ENCODE data around the gene SLC5A5.
A peak's percentile ranks its signal among the peaks of the same experiment; 100 is the strongest.

SLC5A5 gene

GRCh38 chr19:17871878-17872250 is at the start of gene SLC5A5:
SLC5A5 (plus strand) TSS chr19:17871945; CDS start chr19:17872320, 375 bp downstream.
- no peak for DNase-seq

GRCh38 chr19:17824339-17824738 is 47.4 kb upstream of the SLC5A5 start:
- DNase-seq, result no peak

DNA sequence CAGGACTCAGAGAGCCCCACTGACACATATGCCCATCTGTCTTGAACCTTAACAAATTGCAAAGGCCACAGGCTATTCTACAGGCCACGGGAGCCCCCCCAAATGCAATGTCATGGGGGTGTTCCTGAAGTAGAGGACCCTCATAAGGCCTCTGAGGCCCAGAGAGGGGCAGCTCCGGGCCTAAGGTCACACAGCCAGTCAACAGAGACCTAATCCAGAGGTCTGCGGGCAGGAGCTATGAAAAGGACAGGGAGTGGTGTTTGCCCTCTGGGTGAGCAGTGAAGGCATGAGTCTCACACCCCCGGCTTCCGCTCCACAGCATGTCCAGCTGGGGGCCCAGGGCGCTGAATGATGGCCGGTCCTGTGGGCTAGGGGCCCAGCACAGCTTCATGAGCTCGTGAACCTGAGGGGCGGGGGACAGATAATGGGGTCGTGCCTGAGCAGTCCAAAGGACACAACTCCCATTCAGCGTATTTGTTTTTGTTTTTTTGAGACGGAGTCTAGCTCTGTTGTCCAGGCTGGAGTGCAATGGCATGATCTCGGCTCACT is 45.2 kb upstream of the SLC5A5 start:
- no peak for DNase-seq

DNA sequence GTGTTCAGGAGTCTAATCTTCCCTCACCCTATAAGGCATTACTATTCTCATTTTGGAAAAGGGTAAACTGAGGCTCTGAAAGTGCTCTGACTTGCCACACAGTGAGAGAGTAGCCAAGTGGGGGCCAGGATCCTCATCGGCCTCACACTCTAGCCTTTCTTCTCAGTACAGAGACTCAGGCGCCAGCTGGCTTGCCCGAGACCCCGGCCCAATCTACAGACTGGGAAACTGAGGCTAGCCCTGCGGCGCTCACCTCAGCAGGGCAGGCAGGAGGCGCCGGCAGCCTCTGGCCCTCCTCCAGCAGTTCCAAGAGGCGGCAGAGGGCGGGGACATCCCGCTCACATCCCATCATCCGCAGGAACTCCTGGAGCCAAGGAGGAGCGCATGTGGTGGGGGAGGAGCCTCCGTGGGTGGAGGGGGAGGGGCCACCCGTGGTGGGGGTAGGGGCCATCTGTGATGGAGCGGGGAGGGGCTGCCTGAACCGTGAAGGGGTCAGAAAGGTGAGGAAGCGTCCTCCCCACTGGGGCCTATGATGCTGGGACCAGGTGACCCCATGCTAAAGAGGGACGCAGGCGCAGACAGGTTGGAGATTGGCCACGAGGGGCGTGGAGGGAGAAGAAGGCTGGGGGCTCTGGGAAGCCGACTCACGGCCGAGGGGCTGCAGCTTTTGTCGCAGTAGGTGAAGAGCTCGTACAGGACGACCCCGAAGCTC is 41.7 kb upstream of the SLC5A5 start:
- DNase-seq, result no peak

- DNase-seq, result peak; percentile 38
These were observed 41.0 kb upstream of the SLC5A5 start for GRCh38 chr19:17830567-17831418.

GRCh38 chr19:17831419-17831888 is 40.3 kb upstream of the SLC5A5 start:
- no peak for DNase-seq

DNA sequence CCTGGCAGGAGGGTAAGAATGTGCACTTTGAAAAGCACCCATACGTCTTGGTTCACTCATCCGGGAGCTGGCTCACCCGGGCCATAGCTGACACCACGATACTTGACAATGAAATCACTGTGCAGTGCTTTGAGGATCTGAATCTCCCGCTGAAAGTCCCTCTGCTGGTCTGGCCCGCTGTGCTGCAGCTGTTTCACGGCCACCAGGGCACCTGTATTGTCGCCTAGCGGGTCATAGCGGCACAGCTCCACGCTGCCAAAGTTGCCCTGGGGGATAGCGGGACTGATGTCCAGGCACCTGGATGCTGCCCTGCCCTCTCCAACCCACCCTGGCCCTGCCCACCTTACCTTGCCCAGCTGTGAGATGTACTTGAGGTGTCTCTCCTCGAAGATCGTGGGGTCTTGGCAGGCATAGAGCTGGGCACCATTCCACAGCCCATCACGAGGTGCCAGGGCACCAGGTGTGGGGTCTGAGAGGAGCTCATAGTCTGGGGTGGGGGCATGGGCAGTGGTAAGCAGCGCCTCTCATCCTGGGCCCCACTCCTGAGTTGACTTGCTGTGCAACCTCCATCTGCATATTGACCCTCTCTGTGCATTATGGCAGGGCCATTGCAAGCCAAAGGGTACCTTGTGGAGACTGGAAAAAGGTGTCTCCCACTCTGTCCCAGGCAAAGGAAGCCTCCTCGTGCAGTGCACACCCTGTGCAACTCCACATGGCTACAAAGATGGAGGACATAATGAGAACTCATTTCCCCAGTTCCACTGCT is 39.1 kb upstream of the SLC5A5 start:
- no peak for DNase-seq

DNA sequence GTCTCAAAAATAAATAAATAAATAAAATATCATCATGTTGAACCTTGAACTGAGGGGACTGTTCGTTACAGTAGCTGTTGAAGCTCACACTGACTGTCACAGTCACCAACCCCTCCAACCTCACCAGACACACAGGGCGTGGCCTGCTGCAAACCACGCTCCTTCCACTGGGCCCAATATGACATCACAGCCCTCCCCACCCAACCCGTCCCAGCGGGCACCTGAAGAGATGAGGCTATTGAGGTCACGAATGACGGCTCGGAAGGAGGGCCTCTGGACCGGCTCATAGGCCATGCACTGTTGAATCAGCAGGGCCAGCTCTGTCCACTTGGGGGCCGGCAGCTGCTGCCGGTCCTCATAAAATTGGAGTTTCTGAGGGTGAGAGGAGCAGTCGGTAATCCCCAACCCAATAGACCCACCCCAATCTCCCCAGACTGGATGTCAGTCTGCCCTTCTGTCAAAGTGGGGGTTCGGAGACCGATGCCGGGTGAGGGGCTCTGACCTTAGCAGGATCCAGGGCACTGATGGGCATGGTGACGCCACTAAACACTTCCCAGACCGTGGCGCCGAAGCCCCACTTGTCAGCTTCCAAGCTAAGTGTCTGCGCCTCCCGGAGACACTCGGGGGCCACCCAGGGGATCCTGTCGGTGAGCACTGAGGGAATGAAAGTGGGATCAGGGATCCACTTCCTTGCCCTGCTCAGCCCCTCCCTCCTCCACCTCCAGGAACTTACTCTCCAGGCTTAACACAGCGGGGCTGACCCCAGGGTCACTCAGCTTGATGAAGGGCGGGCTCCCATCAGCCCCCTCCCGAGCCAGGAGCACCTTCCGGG is 37.2 kb upstream of the SLC5A5 start:
- DNase-seq, result no peak

DNA sequence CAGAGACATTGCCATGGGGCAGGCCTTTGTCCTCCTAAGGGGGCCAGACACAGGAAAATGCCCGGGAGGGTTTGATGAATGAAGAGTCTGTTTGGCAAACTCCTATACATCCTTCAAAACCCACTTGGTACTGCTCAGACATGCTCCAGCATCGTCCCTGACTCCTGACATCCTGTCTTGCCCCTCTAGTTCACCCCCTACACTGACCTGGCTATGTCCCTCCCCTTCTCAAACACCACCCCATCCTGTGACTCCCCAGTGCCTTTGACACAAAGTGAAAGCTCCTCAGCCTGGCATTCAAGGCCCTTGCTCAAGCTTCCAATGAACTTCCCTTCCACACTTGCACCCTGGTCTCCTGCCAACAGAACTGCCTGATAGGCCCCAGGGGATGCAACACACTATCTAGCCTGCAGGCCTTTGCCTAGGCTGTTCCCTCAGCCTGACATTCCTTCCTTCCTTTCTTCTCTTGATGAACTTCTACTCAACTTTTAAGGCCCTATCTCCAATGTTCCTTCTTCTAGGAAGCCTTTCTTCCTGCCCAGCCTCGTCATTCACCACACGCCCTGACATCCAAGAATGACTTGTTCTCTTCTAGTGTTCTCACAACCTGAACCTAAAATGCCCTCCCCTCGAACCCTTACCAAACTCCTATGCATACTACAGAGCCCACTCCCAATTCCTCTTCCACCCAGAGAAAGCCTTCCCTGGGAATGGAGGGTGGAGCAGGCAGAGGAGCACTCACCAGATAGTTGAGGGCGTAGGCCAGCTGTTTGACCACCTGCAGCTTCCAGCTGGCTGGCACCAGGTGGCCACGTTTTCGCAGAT is 36.4 kb upstream of the SLC5A5 start:
- no peak for DNase-seq

DNA sequence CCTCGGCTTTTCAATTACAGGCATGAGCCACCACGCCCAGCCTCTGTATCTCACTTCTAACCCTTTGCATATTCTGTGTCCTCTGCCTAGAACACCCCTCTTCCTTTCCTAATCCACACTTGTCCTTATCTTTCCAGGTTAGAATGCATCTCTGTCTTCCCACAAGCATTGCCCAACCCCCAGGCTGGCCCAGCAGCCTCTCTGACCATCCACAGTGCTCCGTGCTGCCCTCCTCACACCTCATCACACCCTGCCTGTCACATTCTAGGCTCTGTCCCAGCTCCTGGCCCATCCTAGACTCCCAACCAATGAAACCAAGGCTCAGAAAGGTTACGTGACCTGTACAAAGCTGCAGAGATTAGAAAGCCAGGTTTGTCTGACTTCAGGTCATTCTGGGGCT is 35.2 kb upstream of the SLC5A5 start:
- DNase-seq, result no peak

DNA sequence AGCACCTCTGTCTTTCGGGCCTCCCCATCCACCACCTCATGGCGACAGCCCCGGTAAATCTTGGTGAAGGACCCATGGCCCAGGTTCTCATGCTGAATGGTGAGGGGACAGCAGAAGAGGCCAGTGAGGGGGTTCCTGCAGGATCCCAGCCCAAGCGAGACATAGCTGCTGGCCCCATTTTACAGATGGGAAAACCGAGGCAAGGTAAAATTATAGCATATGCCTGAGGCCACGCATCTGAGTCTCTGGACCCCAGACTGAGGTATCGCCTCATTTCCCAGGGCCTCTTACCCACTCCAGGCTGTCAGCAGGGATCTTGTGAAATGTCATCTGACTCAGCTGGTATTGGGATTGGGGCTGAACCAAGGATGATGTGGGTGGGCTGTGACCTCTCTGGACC is 33.8 kb upstream of the SLC5A5 start:
- DNase-seq, result no peak

DNA sequence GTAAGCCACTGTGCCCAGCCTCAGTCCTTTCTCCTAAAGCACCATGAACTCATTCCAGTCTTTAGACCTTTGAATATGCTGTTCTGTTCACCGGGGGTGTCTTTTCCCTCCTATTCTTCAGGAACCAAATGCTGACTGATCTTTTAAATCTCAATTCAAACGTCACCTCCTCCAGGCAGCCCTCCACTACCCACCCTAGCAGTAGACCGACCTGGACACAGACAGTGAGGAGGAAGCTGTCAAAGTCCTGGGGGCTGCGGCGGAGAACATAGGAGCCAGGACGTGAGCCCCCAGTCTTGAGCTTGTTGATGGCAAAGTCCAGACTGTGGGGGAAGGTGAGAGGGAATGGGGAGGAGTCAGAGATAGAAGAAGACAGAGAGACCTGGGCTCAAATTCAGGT is 31.7 kb upstream of the SLC5A5 start:
- DNase-seq, result no peak

- no peak for DNase-seq
These were observed 30.4 kb upstream of the SLC5A5 start for GRCh38 chr19:17841371-17841809.

- peak; percentile 44 for DNase-seq
These were observed 29.7 kb upstream of the SLC5A5 start for GRCh38 chr19:17841810-17842662.

DNA sequence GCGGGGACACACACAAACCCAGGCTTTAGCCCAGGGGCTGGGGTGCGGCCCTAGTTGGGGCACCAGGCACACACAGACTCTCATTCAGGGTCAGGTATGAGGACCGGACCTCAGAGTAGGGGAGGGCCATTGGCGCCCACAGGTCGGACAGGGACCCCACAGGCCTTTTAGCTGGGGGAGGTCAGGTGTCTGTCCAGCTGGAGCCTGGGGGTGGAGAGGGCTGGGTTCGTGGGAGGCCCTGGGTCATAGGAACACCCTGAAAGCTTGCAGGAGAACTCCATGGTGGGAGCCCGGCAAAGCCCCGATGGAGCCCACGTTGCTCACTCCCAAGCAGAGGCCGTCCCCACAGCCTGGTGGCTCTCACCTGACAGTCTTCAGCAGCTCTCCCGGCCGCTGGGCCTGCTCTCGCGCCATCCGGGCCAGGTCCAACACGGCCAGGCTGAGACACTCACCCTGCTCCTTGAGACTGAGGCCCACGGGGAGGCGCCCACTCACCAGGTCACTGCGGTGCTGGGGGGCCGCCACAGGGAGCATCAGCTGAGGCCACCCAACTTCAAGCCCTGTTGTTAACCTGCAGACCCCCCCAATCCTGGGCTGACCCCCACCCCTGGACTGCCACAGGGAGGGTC is 29.0 kb upstream of the SLC5A5 start:
- DNase-seq, result no peak

DNA sequence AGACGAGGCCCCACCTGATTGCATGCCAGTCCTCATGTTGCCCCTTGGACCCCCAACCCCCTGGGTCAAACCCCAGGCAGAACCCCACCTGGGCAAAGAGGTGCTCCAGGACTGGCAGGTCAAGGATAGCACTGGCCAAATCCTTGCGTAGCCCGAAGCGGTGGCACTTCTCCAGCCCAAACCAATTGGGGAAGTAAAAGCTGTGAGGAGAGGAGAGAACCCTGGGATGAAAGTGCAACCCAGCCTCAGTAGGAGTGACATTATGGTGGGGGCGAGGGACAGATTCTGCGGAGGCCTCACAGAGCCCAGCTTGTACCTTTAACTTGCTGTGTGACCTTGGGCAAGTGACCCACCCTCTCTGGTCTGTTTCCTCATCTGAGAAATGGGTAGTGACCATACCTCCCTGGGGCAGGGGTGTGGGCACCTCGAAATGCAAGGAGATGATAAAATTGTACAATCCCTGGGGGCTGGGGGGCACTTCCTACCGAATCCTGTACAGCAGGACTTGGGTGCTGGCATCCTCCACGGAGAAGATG is 28.4 kb upstream of the SLC5A5 start:
- no peak for DNase-seq

GRCh38 chr19:17843908-17844490 is 27.7 kb upstream of the SLC5A5 start:
- DNase-seq, result no peak

DNA sequence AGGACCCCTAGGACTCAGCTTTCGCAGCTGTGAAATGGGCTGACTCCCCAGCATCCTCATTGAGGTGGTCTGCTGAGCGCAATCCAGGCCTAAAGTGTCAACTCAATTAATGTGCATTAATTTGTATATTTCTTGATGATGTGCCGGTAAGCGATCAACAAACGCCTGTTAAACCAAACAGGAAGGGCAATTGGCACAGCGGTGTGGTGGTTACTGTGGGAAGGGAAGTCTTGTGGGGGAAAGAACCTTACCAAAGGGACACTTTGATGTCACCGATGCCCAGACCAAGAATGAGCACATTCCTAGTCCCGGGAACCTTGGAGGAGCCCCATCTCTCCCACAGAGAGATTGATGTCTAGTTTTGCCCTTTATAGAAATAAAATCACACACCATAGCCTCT is 25.6 kb upstream of the SLC5A5 start:
- DNase-seq, result no peak

All from activated CD4-positive, alpha-beta T cell treated with anti-CD3 and anti-CD28 coated beads for 1 hour (primary cell).